Cortex of kidney (tissue), 1 donor: ENCODE measurements around the gene EID3.

Experiments
- DNase-seq: peaks from one replicate; lab custom pipeline; 2025; lab: John Stamatoyannopoulos, UW

Gene EID3

DNA sequence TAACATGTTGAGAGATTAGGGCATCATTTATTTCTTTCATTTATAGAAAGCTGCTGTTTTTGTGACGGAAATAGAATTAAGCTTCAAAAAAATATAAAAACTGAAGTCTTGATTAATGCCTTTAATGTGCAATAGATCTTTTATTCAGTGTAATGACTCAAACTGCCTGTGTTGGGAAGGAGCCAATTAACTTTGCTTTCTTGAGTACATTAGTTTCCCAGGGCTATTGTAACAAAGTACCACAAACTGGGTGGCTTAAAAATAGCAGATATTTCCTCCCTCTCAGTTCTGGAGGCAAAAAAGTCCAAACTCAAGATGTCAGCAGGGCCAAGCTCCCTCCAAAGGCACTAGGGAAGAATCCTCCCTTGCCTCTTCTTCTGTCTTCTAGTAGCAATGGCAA is 36.6 kb downstream of the EID3 start:
- no peak for DNase-seq

DNA sequence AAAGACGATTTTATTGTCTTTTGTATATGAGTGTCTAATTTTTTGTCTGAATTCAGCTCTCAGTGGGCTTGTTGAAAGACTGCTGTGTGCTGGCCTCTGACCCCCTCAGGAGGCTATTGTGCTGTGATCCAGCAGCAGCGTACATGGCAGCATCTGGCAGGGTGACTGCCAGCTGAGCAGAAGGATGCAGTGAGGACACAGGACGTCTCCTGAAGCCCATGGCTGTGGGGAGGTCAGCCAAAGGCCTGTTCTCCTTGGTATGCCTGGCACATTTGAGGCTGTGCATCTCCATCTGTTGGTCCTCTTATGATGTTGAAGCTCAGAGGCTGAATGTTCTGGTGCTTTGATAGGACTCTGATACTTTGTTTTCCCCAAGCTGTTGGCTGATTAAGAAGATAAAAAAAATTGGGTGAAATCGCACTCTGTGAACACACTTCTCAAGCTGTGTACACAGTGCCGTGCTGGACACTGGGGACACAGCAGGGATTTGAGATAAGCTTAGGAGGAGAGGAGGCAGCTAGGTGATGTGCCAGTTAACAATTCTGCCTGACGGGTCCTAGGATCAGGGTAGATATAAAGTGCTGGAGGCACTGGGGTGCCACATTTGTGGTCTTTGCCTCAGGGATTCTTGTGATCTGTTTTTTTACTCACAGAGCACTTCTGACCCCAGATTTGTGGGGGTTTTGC is 37.5 kb downstream of the EID3 start:
- no peak for DNase-seq

DNA sequence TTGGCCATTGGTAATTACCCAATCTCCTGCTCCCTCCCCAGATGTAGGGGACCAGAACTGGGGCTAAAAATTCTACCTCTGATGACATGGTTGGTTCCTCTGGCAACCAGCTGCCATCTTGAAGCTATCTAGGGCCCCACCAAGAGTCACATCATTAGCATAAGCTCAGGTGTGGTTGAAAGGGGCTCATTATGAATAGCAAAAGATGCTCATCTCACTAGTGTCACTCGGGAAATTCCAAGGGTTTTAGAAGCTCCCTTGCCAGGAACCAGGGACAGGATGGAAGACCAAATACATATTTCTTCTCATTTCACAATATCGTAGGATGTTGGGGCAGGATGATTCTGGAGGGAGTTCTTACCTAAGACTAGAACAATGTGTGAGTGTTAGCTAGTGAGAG is 38.6 kb downstream of the EID3 start:
- no peak for DNase-seq

DNA sequence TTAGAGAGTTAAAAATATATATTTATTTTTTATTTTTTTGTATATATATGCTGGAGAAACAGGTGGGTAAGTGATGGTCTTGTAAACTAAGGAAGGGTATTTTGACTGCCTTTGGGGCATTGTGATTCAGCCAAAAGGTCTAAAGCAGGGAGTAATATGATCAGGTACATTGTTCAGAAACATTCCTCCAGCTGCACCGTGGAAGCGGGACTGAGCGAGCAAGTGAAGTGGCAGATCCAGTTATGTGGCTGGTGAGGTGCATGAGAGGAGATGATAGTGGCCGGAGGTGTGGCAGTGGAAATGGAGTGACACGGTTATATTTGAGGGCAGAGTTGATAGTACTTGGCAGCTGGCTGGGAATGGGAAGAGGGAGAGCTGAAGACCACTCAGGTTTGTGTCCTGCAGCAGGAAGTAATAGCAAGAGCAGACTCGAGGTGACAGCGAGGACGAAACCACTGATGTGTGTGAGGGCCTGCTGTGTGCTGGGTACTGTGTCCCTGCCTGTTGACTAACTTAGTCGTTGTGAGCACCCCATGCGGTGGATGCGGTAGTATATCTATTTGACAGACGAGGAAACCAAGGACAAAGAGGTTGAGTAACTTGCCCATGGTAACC is 39.2 kb downstream of the EID3 start:
- no peak for DNase-seq

DNA sequence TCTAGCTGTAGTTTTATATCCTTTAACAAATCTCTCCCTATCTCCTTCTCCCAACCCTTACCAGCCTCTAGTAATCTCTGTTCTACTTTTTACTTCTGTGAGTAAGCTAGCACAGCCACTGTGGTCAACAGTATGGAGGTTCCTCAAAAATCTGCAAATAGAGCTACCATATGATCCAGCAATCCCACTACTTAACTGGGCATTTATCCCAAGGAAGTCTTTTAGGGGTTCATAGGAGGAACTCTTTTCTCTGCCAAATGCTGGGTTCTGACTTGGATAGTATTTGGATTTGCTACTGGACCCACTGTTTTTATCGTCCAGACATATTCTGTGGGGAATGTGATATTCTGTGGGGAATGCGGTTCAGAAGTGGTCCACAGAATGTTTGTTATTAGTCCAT is 41.1 kb downstream of the EID3 start:
- no peak for DNase-seq

DNA sequence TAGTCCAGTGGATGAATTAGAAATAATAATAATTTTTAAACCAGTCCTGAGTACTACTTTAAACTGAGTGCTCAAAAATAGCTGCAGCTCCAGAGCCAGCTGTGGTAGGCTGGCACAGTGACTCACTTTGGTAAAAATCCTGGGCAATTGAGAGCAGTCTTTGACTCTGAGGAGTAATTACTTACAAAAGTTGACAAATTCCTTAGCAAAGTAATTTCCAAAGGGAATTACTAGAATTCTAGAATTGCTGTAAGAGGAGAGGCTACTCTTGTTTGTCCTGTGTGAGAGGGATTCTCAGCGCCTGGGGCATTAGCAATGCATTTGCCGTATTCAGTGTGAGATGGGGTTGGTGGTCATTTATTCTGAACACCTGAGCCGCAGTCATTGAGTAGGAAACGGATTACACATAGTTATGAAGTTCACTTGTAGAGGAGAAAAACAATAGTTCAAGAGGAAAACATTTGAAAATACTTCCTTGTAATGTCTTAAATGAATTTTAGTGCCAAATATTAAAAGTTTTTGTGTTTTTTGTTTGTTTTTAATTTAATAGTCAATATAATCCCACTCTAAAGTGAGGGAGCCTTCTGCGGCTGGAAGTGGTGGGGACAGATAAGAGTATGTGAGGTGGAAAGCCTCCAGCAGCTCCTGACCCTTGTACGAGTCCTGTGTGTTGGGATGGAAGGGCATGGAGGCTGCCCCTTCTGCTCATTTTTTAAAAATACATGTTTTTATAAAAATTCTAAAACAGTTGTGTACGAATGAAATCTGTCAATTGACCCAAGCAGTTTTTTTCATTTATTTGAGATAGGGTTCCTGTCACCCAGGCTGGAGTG is 41.9 kb downstream of the EID3 start:
- DNase-seq = no peak

DNA sequence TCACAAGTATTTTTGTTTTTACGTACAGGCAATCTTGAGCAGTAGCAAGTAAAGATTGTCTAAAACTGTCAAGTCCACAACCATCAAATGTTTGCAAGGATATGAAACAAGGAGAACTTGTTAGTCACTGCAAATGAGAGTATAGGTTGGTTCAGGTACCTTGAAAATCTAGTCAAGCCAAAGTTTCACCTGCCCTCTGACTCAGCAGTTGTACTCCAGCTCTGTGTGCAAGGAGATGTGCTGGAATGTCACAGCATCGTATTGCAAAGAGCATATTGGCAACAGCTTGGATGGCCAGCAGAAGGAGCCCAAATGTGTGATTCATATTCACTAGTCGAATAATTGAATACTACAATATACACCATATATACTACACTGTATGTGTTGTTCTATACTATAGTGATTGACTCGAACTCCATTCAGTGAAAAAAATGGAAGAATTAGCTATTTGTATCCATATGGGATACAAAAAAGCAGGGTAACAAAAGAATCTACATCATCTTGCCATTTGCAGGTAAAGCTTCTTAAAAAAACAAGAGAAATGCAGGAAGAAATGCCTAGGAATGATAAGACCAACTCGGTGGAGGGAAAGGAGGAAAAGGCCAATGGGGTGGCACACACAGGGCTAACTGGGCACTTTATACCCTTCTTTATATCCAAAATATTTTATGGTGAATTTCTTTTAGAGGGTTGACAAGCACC is 44.0 kb downstream of the EID3 start:
- no peak for DNase-seq

DNA sequence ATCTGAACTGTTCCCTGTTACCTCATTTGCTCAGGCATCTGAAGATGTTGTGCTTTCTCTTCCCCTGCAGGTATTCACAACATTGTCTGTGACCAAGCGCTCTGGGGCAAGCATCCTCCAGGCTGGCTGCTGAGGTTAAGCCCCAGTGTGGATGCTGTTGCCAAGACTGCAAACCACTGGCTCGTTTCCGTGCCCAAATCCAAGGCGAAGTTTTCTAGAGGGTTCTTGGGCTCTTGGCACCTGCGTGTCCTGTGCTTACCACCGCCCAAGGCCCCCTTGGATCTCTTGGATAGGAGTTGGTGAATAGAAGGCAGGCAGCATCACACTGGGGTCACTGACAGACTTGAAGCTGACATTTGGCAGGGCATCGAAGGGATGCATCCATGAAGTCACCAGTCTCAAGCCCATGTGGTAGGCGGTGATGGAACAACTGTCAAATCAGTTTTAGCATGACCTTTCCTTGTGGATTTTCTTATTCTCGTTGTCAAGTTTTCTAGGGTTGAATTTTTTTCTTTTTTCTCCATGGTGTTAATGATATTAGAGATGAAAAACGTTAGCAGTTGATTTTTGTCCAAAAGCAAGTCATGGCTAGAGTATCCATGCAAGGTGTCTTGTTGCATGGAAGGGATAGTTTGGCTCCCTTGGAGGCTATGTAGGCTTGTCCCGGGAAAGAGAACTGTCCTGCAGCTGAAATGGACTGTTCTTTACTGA is 44.9 kb downstream of the EID3 start:
- DNase-seq = no peak

DNA sequence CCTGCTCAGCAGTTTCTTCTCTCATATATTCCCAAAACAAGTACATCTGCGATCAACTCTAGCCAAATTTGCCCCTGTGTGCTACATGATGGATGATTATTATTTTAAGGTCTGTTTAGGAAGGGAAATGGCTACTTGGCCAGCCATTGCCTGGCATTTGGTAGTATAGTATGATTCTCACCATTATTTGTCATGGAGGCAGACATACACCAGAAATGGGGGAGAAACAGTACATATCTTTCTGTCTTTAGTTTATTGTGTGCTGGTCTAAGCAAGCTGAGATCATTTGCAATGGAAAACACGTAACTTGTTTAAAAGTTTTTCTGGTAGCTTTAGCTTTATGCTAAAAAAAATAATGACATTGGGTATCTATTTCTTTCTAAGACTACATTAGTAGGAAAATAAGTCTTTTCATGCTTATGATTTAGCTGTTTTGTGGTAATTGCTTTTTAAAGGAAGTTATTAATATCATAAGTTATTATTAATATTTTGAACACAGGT is 45.5 kb downstream of the EID3 start:
- no peak for DNase-seq

DNA sequence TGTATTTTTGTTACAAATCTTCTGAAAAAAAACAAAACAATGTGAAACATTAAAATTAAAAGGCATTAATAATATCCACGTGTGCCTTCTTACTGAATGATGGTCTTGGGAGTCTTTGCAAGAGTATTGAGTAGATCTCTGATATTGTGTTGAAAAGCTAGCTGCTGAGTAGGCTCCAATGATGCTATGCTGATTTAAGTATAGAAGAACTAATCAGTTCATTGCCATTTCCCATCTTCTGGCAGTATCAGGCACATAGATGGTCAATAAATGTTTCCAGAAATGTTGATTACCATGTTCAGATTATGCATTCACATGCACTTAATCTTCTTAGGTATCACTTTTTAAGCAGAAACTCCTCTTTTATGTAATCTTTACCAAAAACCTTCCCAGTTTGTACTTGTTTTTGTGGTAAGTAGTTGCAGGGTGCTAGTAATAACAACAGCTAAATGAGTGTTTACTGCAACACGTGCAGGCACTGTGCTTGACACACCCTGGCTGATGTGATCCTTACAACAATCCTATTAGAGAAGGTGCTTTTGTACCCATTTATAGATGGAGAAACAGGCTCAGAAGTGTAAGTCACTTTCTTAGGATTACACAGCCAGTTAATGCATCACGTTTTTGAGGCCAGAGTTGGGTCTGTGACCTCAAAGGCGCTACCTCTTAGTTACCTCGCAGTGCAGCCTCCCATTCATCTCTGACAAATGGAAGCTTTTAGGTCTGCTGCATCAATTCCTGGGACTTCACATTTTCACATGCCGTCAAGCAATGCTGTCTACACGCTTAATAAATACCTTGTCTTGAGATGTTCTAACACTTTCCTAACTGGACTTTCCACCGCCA is 46.9 kb downstream of the EID3 start:
- no peak for DNase-seq

DNA sequence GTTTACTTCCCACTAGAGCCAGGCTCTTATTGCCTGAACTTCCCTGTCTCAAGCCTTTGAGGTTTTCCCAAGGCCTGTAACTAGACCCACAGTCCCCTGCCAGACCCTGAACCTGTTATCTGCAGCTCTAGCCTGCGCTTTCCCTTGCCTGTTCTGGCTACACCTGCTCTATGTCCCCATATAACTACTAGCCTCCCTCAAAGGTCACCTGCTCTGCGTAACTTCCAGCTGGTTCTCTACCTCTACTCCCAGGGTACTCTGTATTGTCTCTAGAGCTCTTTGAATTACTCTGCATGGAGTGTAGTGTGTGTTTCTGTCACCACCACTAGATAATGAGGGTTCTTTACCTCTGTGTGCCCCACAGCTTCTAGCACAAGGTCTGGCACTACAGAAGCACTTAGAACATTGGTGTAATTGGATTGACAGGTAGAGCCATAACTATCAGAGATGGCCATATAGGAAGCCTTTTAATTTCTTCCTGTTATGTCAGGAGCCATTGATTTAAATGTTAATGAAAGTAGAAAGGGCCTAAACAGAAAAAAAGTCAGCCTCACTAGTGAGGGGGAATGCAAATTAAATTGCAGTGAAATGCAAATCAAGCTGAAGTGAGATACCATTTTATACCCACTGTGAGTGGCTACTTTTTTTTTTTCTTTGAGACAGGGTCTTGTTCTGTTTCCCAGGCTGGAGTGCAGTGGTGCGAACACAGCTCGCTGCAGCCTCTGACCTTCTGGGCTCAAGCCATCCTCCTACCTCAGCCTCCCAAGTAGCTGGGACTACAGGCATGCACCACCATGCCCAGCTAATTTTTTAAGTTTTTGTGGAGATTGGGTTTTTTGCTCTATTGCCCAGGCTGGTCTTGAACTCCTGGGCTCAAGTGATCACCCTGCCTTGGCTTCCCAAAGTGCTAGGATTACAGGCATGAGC is 47.8 kb downstream of the EID3 start:
- DNase-seq = no peak

DNA sequence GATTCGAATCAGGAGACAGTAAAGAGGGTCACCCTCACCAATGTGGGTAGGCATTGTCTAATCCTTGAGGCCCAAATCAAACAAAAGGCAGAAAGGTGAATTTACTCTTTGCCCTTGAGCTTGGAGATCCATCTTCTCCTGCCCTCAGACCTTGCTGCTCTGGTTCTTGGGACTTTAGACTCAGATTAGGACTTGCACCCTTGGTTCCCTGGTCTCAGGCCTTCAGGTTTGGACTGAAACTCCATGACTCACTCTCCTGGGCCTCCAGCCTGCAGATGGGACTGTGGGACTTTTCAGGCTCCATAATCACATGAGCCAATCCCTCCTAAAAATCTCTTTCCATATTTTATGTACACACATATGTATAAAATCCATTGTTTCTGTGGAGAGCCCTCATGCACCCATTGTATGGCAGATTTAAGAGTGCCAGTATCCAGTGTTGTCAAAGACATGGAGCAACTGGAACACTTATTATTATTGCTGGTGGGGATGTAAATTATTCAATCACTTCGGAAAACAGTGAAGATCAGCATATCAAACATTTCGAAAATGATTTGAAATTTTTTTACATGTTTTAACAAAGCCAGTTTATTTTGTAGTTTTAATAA is 48.7 kb downstream of the EID3 start:
- DNase-seq = no peak

DNA sequence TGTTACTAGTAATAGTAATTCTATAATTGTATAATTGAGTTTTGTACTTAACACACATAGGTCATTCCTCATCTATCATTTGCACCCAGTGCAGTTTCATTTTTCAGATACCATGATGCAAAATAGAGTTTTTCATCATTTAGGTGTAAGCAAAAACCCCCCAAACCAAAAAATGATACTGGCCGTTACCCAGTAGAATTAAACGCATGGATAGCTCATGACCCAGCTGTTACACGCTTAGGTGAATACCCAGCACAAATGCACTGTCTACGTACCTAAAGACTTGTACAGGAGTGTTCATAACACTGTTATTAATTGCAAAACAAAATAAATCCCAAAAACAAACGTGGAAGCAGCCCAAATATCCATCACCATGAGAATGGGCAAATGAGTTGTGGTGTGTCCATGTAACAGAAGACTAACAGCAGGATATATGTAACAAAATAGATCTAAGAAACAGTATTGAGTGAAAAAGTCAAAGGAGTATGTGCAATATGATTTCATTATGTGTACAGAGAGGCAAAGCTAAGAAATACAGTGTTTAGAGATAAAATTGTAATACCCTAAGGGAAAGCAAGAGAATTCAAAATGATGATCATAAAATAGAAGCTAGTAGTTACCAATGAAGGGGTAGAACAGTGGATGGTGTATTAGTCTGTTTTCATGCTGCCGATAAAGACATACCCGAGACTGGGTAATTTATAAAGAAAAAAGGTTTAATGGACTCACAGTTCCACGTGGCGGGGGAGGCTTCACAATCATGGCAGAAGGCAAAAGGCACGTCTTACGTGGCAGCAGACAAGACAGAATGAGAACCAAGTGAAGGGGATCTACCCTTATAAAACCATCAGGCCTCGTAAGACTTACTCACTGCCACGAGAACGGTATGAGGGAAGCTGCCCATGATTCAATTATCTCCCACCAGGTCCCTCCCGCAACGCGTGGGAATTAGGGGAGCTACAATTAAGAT is 49.8 kb downstream of the EID3 start:
- no peak for DNase-seq

DNA sequence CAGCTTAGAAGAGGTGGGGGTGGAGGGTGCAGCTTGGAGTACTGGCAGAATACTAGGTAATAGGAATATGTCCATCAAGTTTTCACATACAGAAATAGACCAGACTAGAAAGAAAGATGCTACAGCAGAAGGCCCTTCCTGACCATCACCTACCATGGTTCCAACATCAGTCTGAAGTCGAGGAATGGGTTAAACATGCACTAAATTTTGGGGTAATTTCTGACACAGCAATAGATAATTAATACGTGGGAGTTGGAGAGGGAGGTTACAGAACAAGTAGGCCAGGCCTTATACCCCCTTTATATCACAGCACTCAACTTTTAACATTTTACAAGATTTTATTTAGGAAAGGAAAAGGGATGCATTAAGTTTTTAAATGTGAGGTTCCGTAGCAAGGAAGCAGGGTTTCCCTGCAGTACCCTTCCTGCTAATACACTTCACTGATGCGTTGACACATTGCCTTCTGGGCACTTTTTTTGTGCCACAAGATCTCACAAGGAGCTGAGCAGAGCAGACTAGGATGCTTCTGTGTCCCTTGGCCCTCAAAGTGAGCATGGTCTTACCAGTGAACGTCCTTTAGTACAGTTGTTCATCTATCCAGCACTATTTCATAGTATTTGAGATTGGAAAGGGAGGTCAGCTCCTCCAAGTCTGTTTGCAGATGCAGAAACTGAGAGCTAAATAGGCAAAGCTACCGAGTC is 50.8 kb downstream of the EID3 start:
- DNase-seq = no peak
